ENCODE measurements around the gene ARF3. TPM values are rescaled to one million over a fixed set of nuclear protein-coding genes. Genes with fewer than 3 reads are reported as not detected.

The ARF3 gene
- total RNA-seq, 1 donor from 2014 or later: 307 TPM

- TF ChIP-seq CTCF (IDR thresholded peaks at IDR 0.05; ENCODE audit: unreplicated experiment): no peak
- no peak for DNase-seq (ENCODE audit: low spot score)
- H3K27ac Mint-ChIP-seq (ENCODE audit: unreplicated experiment): no peak overlapping the region
- peaks cover 28% of the 10 kb centered on the region for H3K4me1 Mint-ChIP-seq (ENCODE audit: unreplicated experiment)
- no peaks in the 10 kb centered on the region for H3K9me3 Mint-ChIP-seq (ENCODE audit: unreplicated experiment)
- peaks cover 16% of the 10 kb centered on the region for H3K36me3 Mint-ChIP-seq (ENCODE audit: low read depth, unreplicated experiment)
- H3K4me3 Mint-ChIP-seq (ENCODE audit: unreplicated experiment): peak overlapping the region; percentile 51
- H3K27me3 Mint-ChIP-seq (ENCODE audit: unreplicated experiment): peaks cover 60% of the 10 kb centered on the region
These were observed 23.2 kb upstream of the ARF3 start for GRCh38 chr12:48980389-48980952.

GRCh38 chr12:48979602-48980388 lies 22.5 kb upstream of the ARF3 start:
- Mint-ChIP-seq H3K36me3 (ENCODE audit: low read depth, unreplicated experiment) (peaks cover 16% of the 10 kb centered on the region), H3K9me3 (ENCODE audit: unreplicated experiment) (no peaks in the 10 kb centered on the region), H3K27ac (ENCODE audit: unreplicated experiment) (no peak overlapping the region), H3K4me1 (ENCODE audit: unreplicated experiment) (peaks cover 28% of the 10 kb centered on the region), H3K27me3 (ENCODE audit: unreplicated experiment) (peaks cover 60% of the 10 kb centered on the region), H3K4me3 (ENCODE audit: unreplicated experiment) (peak overlapping the region; percentile 56)
- no peak for TF ChIP-seq CTCF (IDR thresholded peaks at IDR 0.05; ENCODE audit: unreplicated experiment)
- no peak for DNase-seq (ENCODE audit: low spot score)

GRCh38 chr12:48978741-48979601 lies 21.7 kb upstream of the ARF3 start:
- DNase-seq (ENCODE audit: low spot score): no peak
- no peak overlapping the region for H3K27ac Mint-ChIP-seq (ENCODE audit: unreplicated experiment)
- peaks cover 16% of the 10 kb centered on the region for H3K36me3 Mint-ChIP-seq (ENCODE audit: low read depth, unreplicated experiment)
- H3K4me1 Mint-ChIP-seq (ENCODE audit: unreplicated experiment): peaks cover 28% of the 10 kb centered on the region
- TF ChIP-seq CTCF (IDR thresholded peaks at IDR 0.05; ENCODE audit: unreplicated experiment): no peak
- no peaks in the 10 kb centered on the region for H3K9me3 Mint-ChIP-seq (ENCODE audit: unreplicated experiment)
- peaks cover 61% of the 10 kb centered on the region for H3K27me3 Mint-ChIP-seq (ENCODE audit: unreplicated experiment)
- H3K4me3 Mint-ChIP-seq (ENCODE audit: unreplicated experiment): no peak overlapping the region

- Mint-ChIP-seq H3K4me3 (ENCODE audit: unreplicated experiment) (peak within 1 kb of the TSS; percentile 77), H3K27ac (ENCODE audit: unreplicated experiment) (peak within 1 kb of the TSS; percentile 18), H3K9me3 (ENCODE audit: unreplicated experiment) (no peaks in the 10 kb centered on the region), H3K4me1 (ENCODE audit: unreplicated experiment) (peaks cover 28% of the 10 kb centered on the region), H3K36me3 (ENCODE audit: low read depth, unreplicated experiment) (peaks cover 16% of the 10 kb centered on the region), H3K27me3 (ENCODE audit: unreplicated experiment) (peaks cover 58% of the 10 kb centered on the region)
- no peak for DNase-seq (ENCODE audit: low spot score)
- TF ChIP-seq CTCF (IDR thresholded peaks at IDR 0.05; ENCODE audit: unreplicated experiment): peak; percentile 52
These were observed 21.0 kb upstream of the ARF3 start, which contains the start of gene WNT1 for GRCh38 chr12:48978291-48978740. TSS of gene WNT1 (plus strand) at chr12:48978322. CDS start at chr12:48978651, 329 bp downstream.

All from endothelial cell (in vitro differentiated cells).